Endodermal cell (in vitro differentiated cells): ENCODE results near the gene TMPRSS11E. TPM values are rescaled to one million over a fixed set of nuclear protein-coding genes. Genes with fewer than 3 reads are reported as not detected.

Experiments
- DNase-seq: peaks from one replicate; pipeline ENCODE4 v3.0.0-alpha.2; 2017
- H3K27ac ChIP-seq: 2 replicates; pipeline ENCODE4 v1.5.1; 2013; ENCODE audit warnings: mild to moderate bottlenecking, low read depth, low read length, moderate library complexity
- H3K27me3 ChIP-seq: 2 replicates; pipeline ENCODE4 v1.6.1; 2013; ENCODE audit warnings: mild to moderate bottlenecking, low read length, moderate library complexity; ENCODE audit not compliant: insufficient read depth, control insufficient read depth, poor library complexity, severe bottlenecking
- H3K36me3 ChIP-seq: 2 replicates; pipeline ENCODE4 v1.7.0; 2013; ENCODE audit warnings: mild to moderate bottlenecking, low read length, moderate library complexity; ENCODE audit not compliant: control insufficient read depth, insufficient read depth
- H3K4me1 ChIP-seq: one replicate; pipeline ENCODE4 v1.7.0; 2013; ENCODE audit warnings: low read length; ENCODE audit not compliant: control insufficient read depth, insufficient read depth
- H3K4me3 ChIP-seq: 2 replicates; pipeline ENCODE4 v1.5.1; 2013; ENCODE audit warnings: mild to moderate bottlenecking, low read length, moderate library complexity
- H3K9ac ChIP-seq: 2 replicates; pipeline ENCODE4 v1.6.1; 2013; ENCODE audit warnings: mild to moderate bottlenecking, low read length, moderate library complexity; ENCODE audit not compliant: poor library complexity, severe bottlenecking; ENCODE audit errors: extremely low read depth
- H3K9me3 ChIP-seq: 2 replicates; pipeline ENCODE4 v1.6.1; 2013; ENCODE audit warnings: mild to moderate bottlenecking, low read length, moderate library complexity; ENCODE audit not compliant: control insufficient read depth
- H3K27ac Mint-ChIP-seq: 2 replicates; pipeline ENCODE4 v1.8.0; 2020; ENCODE audit warnings: mixed read lengths
- H3K27me3 Mint-ChIP-seq: 2 replicates; pipeline ENCODE4 v1.8.0; 2021; ENCODE audit warnings: mild to moderate bottlenecking, mixed read lengths; ENCODE audit not compliant: insufficient read depth
- H3K36me3 Mint-ChIP-seq: 2 replicates; pipeline ENCODE4 v1.8.0; 2020; ENCODE audit warnings: low read depth, mixed read lengths
- H3K4me1 Mint-ChIP-seq: 2 replicates; pipeline ENCODE4 v1.8.0; 2020; ENCODE audit warnings: mixed read lengths
- H3K4me3 Mint-ChIP-seq: 2 replicates; pipeline ENCODE4 v1.8.0; 2020; ENCODE audit warnings: mild to moderate bottlenecking, moderate library complexity, mixed read lengths
- H3K9me3 Mint-ChIP-seq: 2 replicates; pipeline ENCODE4 v1.8.0; 2020; ENCODE audit warnings: mild to moderate bottlenecking, mixed read lengths
- WGBS, 2 experiments: methylation state at CpG; one replicate each; pipeline versions ENCODE4 v1.1.5 to v1.1.7; 2013; ENCODE audit warnings: missing lambda C conversion rate in 2 of 2, mixed read lengths in 1 of 2; ENCODE audit not compliant: insufficient coverage in 1 of 2, insufficient read length in 1 of 2; 5-methylcytosine and 5-hydroxymethylcytosine counted together
- total RNA-seq, 2 donors: library from RNA; stranded (reverse); fragmentation: NEBNext Ultra II Directional in 1 of 2; extraction: Animal tissue kit (Norgen Biotek cat#: 25700) in 1 of 2; gene quantifications; 2 replicates in 1 of 2; 3 replicates in 1 of 2; pipeline ENCODE4 v1.2.1, GENCODE V29; 2021
- TF ChIP-seq, protein P1 (sequence below): fragments of 200-600 bp; sonication (generic); conservative IDR thresholded peaks from 2 replicates; pipeline ENCODE4 v1.5.0; 2021; ENCODE audit warnings: antibody characterized with exemption, mild to moderate bottlenecking

The TMPRSS11E gene
- total RNA-seq, 2 donors from 2014 or later, result 4.4 to 11.1 TPM

DNA sequence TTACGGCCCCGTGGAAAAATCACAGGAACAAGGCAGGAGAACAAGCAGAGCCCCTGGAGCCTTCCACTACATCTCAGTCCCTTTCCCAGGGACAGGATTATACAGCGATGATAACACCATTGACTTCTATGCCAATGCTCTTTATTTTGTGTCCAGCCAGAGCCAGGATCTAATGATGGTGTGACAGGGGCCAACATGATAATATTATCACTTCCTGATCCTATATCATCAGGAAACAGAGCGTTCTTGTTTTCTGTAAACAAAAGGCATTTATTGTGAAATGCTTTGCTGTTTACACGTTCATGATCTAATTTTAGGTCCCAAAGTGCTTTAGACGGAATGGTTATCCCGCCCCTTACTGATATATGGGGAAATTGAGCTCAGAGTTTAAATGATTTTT is 12.8 kb downstream of the TMPRSS11E start:
- Mint-ChIP-seq H3K36me3 (peaks cover 3% of the 10 kb centered on the region), H3K9me3 (no peaks in the 10 kb centered on the region), H3K27me3 (no peaks in the 10 kb centered on the region), H3K4me3 (no peak overlapping the region), H3K4me1 (no peaks in the 10 kb centered on the region), H3K27ac (no peak overlapping the region)
- H3K4me1 ChIP-seq, result no peaks in the 10 kb centered on the region
- no peak overlapping the region for H3K4me3 ChIP-seq
- TF ChIP-seq, protein P1, sequence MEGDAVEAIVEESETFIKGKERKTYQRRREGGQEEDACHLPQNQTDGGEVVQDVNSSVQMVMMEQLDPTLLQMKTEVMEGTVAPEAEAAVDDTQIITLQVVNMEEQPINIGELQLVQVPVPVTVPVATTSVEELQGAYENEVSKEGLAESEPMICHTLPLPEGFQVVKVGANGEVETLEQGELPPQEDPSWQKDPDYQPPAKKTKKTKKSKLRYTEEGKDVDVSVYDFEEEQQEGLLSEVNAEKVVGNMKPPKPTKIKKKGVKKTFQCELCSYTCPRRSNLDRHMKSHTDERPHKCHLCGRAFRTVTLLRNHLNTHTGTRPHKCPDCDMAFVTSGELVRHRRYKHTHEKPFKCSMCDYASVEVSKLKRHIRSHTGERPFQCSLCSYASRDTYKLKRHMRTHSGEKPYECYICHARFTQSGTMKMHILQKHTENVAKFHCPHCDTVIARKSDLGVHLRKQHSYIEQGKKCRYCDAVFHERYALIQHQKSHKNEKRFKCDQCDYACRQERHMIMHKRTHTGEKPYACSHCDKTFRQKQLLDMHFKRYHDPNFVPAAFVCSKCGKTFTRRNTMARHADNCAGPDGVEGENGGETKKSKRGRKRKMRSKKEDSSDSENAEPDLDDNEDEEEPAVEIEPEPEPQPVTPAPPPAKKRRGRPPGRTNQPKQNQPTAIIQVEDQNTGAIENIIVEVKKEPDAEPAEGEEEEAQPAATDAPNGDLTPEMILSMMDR, result no peak
- H3K36me3 ChIP-seq, result no peaks in the 10 kb centered on the region
- no peak overlapping the region for H3K9ac ChIP-seq
- no peaks in the 10 kb centered on the region for H3K27me3 ChIP-seq
- no peak for DNase-seq
- H3K27ac ChIP-seq, result no peak overlapping the region
- 94% methylated on average over 6 to 7 of the region's 7 CpGs for WGBS, 2 experiments
- no peaks in the 10 kb centered on the region for H3K9me3 ChIP-seq

DNA sequence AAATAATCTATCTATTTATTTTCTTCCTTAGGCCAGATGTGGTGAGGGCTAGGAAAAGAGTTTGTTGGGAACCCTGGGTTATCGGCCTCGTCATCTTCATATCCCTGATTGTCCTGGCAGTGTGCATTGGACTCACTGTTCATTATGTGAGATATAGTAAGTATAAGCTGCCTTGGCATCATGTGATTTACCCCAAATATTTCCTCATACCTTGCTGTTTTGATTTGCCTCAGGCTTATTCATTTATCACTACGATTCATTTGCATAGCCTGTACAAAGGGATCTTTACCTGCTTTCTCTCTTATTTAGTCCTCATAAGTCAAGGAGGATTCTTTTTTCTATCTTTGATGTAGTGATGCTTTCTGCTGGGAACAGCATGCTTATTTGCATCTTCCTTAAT is 14.5 kb downstream of the TMPRSS11E start:
- H3K27ac ChIP-seq, result no peak overlapping the region
- H3K4me3 Mint-ChIP-seq, result no peak overlapping the region
- H3K9me3 Mint-ChIP-seq, result no peaks in the 10 kb centered on the region
- H3K27ac Mint-ChIP-seq, result no peak overlapping the region
- no peaks in the 10 kb centered on the region for H3K4me1 ChIP-seq
- WGBS, 2 experiments, result 91 to 100% methylated on average over 1 to 3 of the region's 3 CpGs
- peaks cover 3% of the 10 kb centered on the region for H3K36me3 Mint-ChIP-seq
- no peaks in the 10 kb centered on the region for H3K27me3 Mint-ChIP-seq
- TF ChIP-seq, protein P1, result no peak
- no peaks in the 10 kb centered on the region for H3K4me1 Mint-ChIP-seq
- no peak overlapping the region for H3K4me3 ChIP-seq
- no peak for DNase-seq
- H3K27me3 ChIP-seq, result no peaks in the 10 kb centered on the region
- H3K9me3 ChIP-seq, result no peaks in the 10 kb centered on the region
- H3K36me3 ChIP-seq, result no peaks in the 10 kb centered on the region
- H3K9ac ChIP-seq, result no peak overlapping the region

DNA sequence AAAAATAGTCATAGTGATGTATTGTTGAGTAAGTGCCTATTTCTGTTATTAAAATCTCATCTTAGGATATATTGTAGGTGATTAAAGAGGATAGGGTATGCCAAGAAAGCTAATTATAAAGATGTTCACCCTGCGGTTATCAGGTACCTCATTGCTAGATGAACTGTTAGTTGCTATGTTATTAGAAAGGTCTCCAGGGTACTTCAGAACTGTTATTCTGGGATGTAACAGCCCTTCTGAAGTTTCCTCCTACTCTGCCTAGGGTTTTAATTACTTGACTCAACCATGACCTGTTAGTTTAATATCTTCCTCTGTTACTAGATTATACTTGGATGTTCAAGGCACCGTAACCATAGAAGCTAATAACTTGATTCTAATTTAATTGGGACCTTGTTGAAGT is 15.4 kb downstream of the TMPRSS11E start:
- Histone ChIP-seq H3K4me1 (no peaks in the 10 kb centered on the region), H3K36me3 (no peaks in the 10 kb centered on the region), H3K9me3 (no peaks in the 10 kb centered on the region), H3K27me3 (no peaks in the 10 kb centered on the region), H3K9ac (no peak overlapping the region), H3K4me3 (no peak overlapping the region), H3K27ac (no peak overlapping the region)
- Mint-ChIP-seq H3K36me3 (no peaks in the 10 kb centered on the region), H3K4me1 (no peaks in the 10 kb centered on the region), H3K27me3 (no peaks in the 10 kb centered on the region), H3K9me3 (no peaks in the 10 kb centered on the region), H3K4me3 (no peak overlapping the region), H3K27ac (no peak overlapping the region)
- no peak for DNase-seq
- TF ChIP-seq, protein P1, result no peak
- WGBS, 2 experiments, result 94 to 100% methylated on average over 2 of the region's 2 CpGs
